Panc1 (cell line): ENCODE results near the gene UACA. TPM values are rescaled to one million over a fixed set of nuclear protein-coding genes. Genes with fewer than 3 reads are reported as not detected.
A peak's percentile ranks its signal among the peaks of the same experiment; 100 is the strongest.

Source experiments
- ATAC-seq: fragments of 200-7000 bp; cut with Tn5 transposase; 2 replicates; pipeline ENCODE4 v1.9.1; 2020; ENCODE audit warnings: mild to moderate bottlenecking, moderate library complexity
- BruUV-seq: library from RNA; stranded (reverse); fragments of 400-500 nt; replicated peaks from 2 replicates; lab custom pipeline; 2021; lab: Mats Ljungman, UMichigan
- CTCF ChIA-PET: fragments of 300-600 bp; sonication (Branson Sonifier 250); formaldehyde crosslinking; loops from one replicate; lab custom pipeline; 2022; ENCODE audit warnings: antibody characterized with exemption; lab: Charles Lee
- POLR2A ChIA-PET: fragments of 300-600 bp; sonication (Branson Sonifier 250); formaldehyde crosslinking; loops from one replicate; lab custom pipeline; 2022; ENCODE audit warnings: antibody characterized with exemption; lab: Charles Lee
- DNase-seq: peaks from one replicate; pipeline ENCODE4 v3.0.0-alpha.2; 2010; ENCODE audit warnings: low read depth, low spot score
- H3K27ac ChIP-seq: 2 replicates; pipeline ENCODE4 v1.5.1; 2011; ENCODE audit warnings: mild to moderate bottlenecking, low read length, inconsistent platforms
- H3K27me3 ChIP-seq: fragments of 200-500 bp; sonication (Bioruptor generic); 2 replicates; pipeline ENCODE4 v1.6.0; 2014; ENCODE audit warnings: low read length, inconsistent platforms; ENCODE audit not compliant: control insufficient read depth, insufficient read depth
- H3K36me3 ChIP-seq: fragments of 200-500 bp; sonication (Bioruptor generic); 2 replicates; pipeline ENCODE4 v1.5.1; 2014; ENCODE audit warnings: inconsistent platforms, mild to moderate bottlenecking, low read length, moderate library complexity; ENCODE audit not compliant: control insufficient read depth, insufficient read depth
- H3K4me1 ChIP-seq: 2 replicates; pipeline ENCODE4 v1.5.1; 2011; ENCODE audit warnings: inconsistent platforms, mild to moderate bottlenecking, low read length, moderate library complexity; ENCODE audit not compliant: control insufficient read depth, insufficient read depth
- H3K4me3 ChIP-seq, 2 experiments: 2 replicates each; pipeline ENCODE4 v1.5.1; 2011 to 2012; ENCODE audit warnings: low read depth in 2 of 2, low read length in 2 of 2, mild to moderate bottlenecking in 2 of 2, inconsistent platforms in 1 of 2, moderate library complexity in 1 of 2
- H3K9me3 ChIP-seq: fragments of 200-500 bp; sonication (Bioruptor generic); 2 replicates; pipeline ENCODE4 v1.5.1; 2014; ENCODE audit warnings: low read depth, mild to moderate bottlenecking, inconsistent platforms, low read length, moderate library complexity; ENCODE audit not compliant: control insufficient read depth, insufficient read depth
- POLR2AphosphoS5 ChIP-seq: IDR thresholded peaks from 2 replicates; pipeline ENCODE4 v1.6.1; 2012; ENCODE audit warnings: mild to moderate bottlenecking, low read depth, low read length, moderate library complexity
- SIN3A ChIP-seq: IDR thresholded peaks from 2 replicates; pipeline ENCODE4 v1.6.1; 2012; ENCODE audit warnings: low read depth, mild to moderate bottlenecking, low read length, moderate library complexity, borderline replicate concordance; ENCODE audit not compliant: insufficient read depth
- TCF7L2 ChIP-seq: IDR thresholded peaks from 2 replicates; pipeline ENCODE4 v1.6.1; 2011; ENCODE audit warnings: mild to moderate bottlenecking, low read depth, low read length, inconsistent platforms
- in situ Hi-C: cut with HindIII; loops from 2 replicates; pipeline ENCODE4 v1.10.0; 2016; ENCODE audit warnings: low sequenced_read_pairs, low pct_unique_long_range_greater_than_20kb
- intact Hi-C: fragments of 100-400 bp; cut with micrococcal nuclease; formaldehyde crosslinking; loops from one replicate; pipeline ENCODE4 v1.10.0; 2022; ENCODE audit not compliant: unreplicated experiment
- total RNA-seq: library from RNA; stranded (reverse); gene quantifications from one replicate; pipeline ENCODE4 v1.2.1, GENCODE V29; 2021; ENCODE audit not compliant: unreplicated experiment
- TF ChIP-seq, protein P1 (sequence below), 2 experiments: IDR thresholded peaks; 2 replicates each; pipeline ENCODE4 v1.6.1; 2011 to 2012; ENCODE audit warnings: low read depth in 2 of 2, control low read depth in 1 of 2, low read length in 1 of 2, mild to moderate bottlenecking in 1 of 2, moderate library complexity in 1 of 2; ENCODE audit not compliant: insufficient read depth in 1 of 2
- TF ChIP-seq, protein P2 (sequence below): fragments of 450-650 bp; IDR thresholded peaks from 2 replicates; pipeline ENCODE4 v1.5.1; 2017; ENCODE audit warnings: mild to moderate bottlenecking

The UACA gene
- total RNA-seq, 1 experiment from 2014 or later, result 303 TPM

DNA sequence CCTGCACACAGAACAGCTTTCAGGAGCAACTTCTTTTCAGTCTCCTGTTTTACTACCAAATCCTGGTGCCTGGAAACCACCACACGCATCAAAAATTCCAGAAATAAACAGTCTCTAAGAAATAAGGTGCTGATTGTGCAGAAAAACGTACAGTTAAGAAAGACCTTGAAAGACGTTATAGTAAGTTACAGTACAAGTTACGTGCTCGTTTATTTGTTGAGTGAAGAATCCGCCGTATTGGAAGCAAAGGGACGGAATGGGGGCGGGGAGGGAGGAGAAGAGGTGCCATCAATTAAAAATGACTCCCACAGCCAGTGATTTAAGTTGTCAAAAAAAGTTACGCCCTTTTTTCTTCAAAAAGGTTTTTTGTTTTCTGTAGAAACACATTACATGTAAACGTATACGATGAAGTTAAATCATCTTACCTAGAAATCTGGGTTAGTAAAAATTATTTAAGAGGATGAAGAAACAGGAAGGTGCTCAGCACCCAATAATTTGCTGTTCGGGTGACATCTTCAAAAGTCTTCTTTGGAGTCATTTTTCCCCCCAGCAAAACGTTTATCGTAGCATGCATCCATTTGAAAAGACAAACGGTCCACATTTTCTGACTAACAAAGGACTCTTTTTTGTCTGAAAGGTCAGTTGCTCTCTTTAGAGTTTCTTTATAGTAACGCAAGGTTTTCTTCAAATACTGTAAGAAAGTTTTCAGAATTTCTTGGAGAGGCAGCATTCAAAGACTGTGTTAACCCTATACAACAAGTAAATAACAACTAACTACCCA is 782 bp upstream of the UACA start:
- ChIA-PET CTCF (interaction anchor here (0.6 to 0.9 kb wide), 2 partner anchors 48 to 1035 kb away, joined by 3 to 13 read pairs; no protein-coding TSS in a partner anchor), POLR2A (interaction anchor here (0.8 to 1.2 kb wide), 2 partner anchors 47 to 48 kb away, joined by 3 to 16 read pairs; no protein-coding TSS in a partner anchor)
- peaks cover 5% of the 10 kb centered on the region for H3K36me3 ChIP-seq
- in situ Hi-C loops, result no loop called here
- TSS peak; percentile 99 for BruUV-seq
- H3K4me3 ChIP-seq, result peak overlapping the region; percentile 93
- peak overlapping the region; percentile 100 for H3K27ac ChIP-seq
- DNase-seq, result no peak
- no peaks in the 10 kb centered on the region for H3K9me3 ChIP-seq
- H3K4me1 ChIP-seq, result peaks cover 40% of the 10 kb centered on the region
- intact Hi-C loops, result loop anchor here (5.0 kb wide), 1 partner anchor 48 kb away; no protein-coding TSS in a partner anchor
- TF ChIP-seq, protein P1, sequence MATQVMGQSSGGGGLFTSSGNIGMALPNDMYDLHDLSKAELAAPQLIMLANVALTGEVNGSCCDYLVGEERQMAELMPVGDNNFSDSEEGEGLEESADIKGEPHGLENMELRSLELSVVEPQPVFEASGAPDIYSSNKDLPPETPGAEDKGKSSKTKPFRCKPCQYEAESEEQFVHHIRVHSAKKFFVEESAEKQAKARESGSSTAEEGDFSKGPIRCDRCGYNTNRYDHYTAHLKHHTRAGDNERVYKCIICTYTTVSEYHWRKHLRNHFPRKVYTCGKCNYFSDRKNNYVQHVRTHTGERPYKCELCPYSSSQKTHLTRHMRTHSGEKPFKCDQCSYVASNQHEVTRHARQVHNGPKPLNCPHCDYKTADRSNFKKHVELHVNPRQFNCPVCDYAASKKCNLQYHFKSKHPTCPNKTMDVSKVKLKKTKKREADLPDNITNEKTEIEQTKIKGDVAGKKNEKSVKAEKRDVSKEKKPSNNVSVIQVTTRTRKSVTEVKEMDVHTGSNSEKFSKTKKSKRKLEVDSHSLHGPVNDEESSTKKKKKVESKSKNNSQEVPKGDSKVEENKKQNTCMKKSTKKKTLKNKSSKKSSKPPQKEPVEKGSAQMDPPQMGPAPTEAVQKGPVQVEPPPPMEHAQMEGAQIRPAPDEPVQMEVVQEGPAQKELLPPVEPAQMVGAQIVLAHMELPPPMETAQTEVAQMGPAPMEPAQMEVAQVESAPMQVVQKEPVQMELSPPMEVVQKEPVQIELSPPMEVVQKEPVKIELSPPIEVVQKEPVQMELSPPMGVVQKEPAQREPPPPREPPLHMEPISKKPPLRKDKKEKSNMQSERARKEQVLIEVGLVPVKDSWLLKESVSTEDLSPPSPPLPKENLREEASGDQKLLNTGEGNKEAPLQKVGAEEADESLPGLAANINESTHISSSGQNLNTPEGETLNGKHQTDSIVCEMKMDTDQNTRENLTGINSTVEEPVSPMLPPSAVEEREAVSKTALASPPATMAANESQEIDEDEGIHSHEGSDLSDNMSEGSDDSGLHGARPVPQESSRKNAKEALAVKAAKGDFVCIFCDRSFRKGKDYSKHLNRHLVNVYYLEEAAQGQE (IDR thresholded peaks at IDR 0.05; ENCODE audit: insufficient read depth in 1 of 2, low read depth in 2 of 2, low read length in 1 of 2), result no peak
- TF ChIP-seq TCF7L2 (no peak), SIN3A (no peak), POLR2AphosphoS5 (no peak)
- TF ChIP-seq, protein P2, sequence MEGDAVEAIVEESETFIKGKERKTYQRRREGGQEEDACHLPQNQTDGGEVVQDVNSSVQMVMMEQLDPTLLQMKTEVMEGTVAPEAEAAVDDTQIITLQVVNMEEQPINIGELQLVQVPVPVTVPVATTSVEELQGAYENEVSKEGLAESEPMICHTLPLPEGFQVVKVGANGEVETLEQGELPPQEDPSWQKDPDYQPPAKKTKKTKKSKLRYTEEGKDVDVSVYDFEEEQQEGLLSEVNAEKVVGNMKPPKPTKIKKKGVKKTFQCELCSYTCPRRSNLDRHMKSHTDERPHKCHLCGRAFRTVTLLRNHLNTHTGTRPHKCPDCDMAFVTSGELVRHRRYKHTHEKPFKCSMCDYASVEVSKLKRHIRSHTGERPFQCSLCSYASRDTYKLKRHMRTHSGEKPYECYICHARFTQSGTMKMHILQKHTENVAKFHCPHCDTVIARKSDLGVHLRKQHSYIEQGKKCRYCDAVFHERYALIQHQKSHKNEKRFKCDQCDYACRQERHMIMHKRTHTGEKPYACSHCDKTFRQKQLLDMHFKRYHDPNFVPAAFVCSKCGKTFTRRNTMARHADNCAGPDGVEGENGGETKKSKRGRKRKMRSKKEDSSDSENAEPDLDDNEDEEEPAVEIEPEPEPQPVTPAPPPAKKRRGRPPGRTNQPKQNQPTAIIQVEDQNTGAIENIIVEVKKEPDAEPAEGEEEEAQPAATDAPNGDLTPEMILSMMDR, result no peak
- H3K27me3 ChIP-seq, result no peaks in the 10 kb centered on the region
- no peak for ATAC-seq

DNA sequence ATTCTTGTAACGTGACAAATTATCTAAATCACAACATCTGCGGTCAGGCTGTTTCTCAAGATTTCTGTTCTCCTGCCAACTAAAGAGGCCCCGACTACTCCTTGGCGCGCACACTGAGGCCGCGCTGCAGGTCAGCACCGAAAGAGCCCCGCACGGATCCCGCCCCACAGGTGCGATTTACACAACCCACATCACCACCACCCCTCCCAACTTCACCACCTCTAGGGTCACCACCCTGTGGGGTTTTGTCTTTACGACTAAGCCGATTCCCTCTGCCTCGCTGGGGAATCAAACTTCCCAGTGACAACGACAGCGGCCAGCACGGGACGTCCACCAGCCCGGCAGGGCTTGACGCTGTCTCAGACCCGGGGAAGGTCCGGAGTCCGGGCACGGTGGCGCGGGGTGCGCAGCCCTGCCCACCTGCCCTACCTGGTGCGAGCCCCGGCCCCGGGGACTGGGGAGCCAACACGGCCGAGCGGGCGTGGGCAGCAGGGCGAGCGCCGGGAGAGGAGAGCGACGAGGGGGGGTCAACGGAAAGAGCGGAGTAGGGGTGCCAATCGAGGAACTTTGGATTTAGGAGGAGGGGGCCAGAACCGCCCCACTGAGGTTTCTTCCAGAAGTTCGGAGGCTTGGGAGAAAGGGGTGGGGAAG is 764 bp downstream of the UACA start:
- peaks cover 42% of the 10 kb centered on the region for H3K4me1 ChIP-seq
- DNase-seq (no peak), ATAC-seq (peak; percentile 59)
- TF ChIP-seq POLR2AphosphoS5 (peak; percentile 73), SIN3A (0 out of 2 replicates have a peak, but pooled peaks have one; percentile 33), TCF7L2 (peak; percentile 88)
- TF ChIP-seq, protein P2, result no peak
- TF ChIP-seq, protein P1 (IDR thresholded peaks at IDR 0.05; ENCODE audit: insufficient read depth in 1 of 2, low read depth in 2 of 2, low read length in 1 of 2), result no peak
- H3K9me3 ChIP-seq, result no peaks in the 10 kb centered on the region
- no peaks in the 10 kb centered on the region for H3K27me3 ChIP-seq
- H3K36me3 ChIP-seq, result peaks cover 10% of the 10 kb centered on the region
- peak overlapping the region; percentile 93 for H3K4me3 ChIP-seq
- peak overlapping the region; percentile 91 for H3K27ac ChIP-seq
- no TSS peak for BruUV-seq
- CTCF ChIA-PET, result interaction anchor here (1.4 kb wide), 1 partner anchor 49 kb away, joined by 4 read pairs; no protein-coding TSS in a partner anchor
- POLR2A ChIA-PET, result interaction anchor here (0.6 kb wide), 1 partner anchor 39 kb away, joined by 3 read pairs; no protein-coding TSS in a partner anchor
- intact Hi-C loops, result loop anchor here (5.0 kb wide), 1 partner anchor 50 kb away; no protein-coding TSS in a partner anchor
- in situ Hi-C loops, result no loop called here
